SK-N-MC (cell line): ENCODE data around the gene VASH1.

Source experiments
- EZH2 ChIP-seq: fragments of 200-600 bp; sonication (generic); IDR thresholded peaks from one replicate; pipeline ENCODE4 v1.6.1; 2017; ENCODE audit warnings: antibody characterized with exemption
- FOXP2 ChIP-seq: optimal IDR thresholded peaks from 2 replicates; pipeline ENCODE3; 2011; ENCODE audit warnings: mild to moderate bottlenecking, moderate library complexity; ENCODE audit not compliant: insufficient read depth; ENCODE audit errors: extremely low read length, control extremely low read depth
- POLR2AphosphoS5 ChIP-seq: IDR thresholded peaks from 2 replicates; pipeline ENCODE4 v1.6.1; 2012; ENCODE audit warnings: mild to moderate bottlenecking, low read depth, low read length, borderline replicate concordance

GRCh38 chr14:76820700-76821099 is 59.4 kb downstream of the VASH1 start:
- no peak for TF ChIP-seq POLR2AphosphoS5
- TF ChIP-seq EZH2 = no peak
- no peak for TF ChIP-seq FOXP2
